ENCODE data around the gene SF3B6.

The SF3B6 gene

DNA sequence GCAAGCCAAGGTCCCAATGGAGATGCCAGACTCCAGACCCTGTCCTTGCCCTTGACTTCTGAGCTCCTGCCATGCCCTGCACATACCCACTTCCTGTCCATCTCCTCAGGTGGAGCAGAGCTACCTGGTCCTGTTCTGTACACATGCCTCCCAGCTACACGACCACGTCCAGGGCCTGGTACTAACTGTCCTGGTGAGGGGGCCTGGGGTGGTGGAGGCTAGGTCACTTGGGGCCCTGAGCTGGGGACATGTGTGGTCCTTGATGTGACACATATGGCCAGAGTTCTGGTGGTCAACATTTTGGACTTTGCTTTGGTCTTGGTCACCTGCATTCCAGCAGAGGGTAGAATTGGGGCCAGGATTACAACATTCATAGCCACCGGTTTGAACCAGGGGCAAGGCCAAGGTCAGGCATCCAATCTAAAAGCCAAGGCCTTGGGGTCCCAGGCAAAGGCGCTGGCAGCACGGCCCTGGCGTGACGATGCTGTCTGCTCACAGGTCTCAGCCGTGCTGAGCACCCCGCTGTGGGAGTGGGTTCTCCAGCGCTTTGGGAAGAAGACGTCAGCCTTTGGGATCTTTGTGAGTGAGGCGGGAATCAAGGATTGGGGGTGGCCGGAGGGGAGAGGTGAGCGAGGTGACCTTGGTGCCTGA lies 53.7 kb downstream of the SF3B6 start:
- no peak overlapping the region for H3K4me3 ChIP-seq (ENCODE audit: low read depth, low read length)
- peaks cover 13% of the 10 kb centered on the region for H3K4me1 ChIP-seq (ENCODE audit: control insufficient read depth, insufficient read depth, low read length)
- H3K9ac ChIP-seq (ENCODE audit: low read depth, low read length): no peak overlapping the region
- H3K9me3 ChIP-seq (ENCODE audit: control insufficient read depth, insufficient read depth, low read length): no peaks in the 10 kb centered on the region
- H3K27me3 ChIP-seq (ENCODE audit: control insufficient read depth, insufficient read depth, low read length): no peaks in the 10 kb centered on the region
- peaks cover 23% of the 10 kb centered on the region for H3K36me3 ChIP-seq (ENCODE audit: control insufficient read depth, insufficient read depth, low read length)

DNA sequence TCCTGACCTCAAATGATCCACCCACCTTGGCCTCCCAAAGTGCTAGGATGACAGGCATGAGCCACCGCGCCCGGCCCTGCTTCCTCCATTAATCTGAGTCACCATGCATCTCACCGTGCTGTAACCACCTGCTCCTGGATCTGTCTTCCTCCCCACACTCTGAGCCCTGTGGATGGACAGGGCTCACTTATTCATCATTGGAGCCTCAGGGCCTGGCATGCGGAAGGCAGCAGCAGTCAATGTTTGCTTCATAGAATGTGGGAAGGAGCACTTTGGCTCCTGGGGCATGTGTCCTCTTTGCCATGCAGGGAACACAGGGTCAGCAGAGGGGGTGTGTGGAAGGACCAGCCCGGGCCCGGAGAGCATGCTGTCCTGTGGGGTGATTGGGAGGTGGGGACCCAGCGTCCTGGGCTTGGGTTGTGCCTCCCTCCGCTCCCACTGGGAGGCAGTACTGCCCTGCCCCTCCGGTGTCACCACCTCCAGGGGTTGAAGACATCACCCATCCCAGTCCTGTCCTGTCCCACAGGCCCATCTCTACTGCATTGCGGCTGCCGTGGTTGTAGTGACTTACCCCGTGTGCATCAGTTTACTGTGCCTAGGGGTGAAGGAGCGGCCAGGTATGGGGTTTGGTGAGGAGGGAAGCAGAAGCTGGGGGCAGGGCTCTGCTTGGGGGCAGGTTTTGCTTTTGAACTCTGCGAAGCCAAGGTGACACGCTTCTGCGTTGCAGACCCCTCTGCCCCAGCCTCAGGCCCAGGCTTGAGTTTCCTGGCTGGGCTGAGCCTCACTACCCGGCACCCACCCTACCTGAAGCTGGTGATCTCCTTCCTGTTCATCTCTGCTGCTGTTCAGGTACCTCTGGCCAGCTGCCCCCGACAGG lies 54.8 kb downstream of the SF3B6 start:
- no peaks in the 10 kb centered on the region for H3K9me3 ChIP-seq (ENCODE audit: control insufficient read depth, insufficient read depth, low read length)
- H3K4me1 ChIP-seq (ENCODE audit: control insufficient read depth, insufficient read depth, low read length): peaks cover 7% of the 10 kb centered on the region
- peaks cover 23% of the 10 kb centered on the region for H3K36me3 ChIP-seq (ENCODE audit: control insufficient read depth, insufficient read depth, low read length)
- H3K9ac ChIP-seq (ENCODE audit: low read depth, low read length): no peak overlapping the region
- no peak overlapping the region for H3K4me3 ChIP-seq (ENCODE audit: low read depth, low read length)
- H3K27me3 ChIP-seq (ENCODE audit: control insufficient read depth, insufficient read depth, low read length): no peaks in the 10 kb centered on the region

DNA sequence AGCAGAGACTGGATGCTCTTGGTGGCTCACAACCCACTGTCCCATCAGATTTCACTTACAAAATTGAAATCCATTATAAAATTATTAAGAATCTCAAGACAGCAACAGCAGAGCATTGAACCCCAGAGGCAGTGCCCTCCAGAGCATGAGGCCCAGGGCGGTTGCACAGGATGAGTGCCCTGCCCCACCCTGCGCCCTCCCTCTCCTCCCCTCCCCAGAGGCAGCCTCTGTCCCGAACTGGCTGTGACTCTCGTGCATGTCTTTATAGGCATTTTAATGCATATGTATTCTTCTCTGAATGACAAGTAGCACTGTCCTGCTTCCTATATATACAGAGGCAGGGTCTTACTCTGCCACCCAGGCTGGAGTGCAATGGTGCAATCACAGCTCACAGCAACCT lies 55.9 kb downstream of the SF3B6 start:
- H3K4me3 ChIP-seq (ENCODE audit: low read depth, low read length): no peak overlapping the region
- no peaks in the 10 kb centered on the region for H3K27me3 ChIP-seq (ENCODE audit: control insufficient read depth, insufficient read depth, low read length)
- H3K36me3 ChIP-seq (ENCODE audit: control insufficient read depth, insufficient read depth, low read length): peaks cover 19% of the 10 kb centered on the region
- H3K4me1 ChIP-seq (ENCODE audit: control insufficient read depth, insufficient read depth, low read length): peaks cover 3% of the 10 kb centered on the region
- no peaks in the 10 kb centered on the region for H3K9me3 ChIP-seq (ENCODE audit: control insufficient read depth, insufficient read depth, low read length)
- no peak overlapping the region for H3K9ac ChIP-seq (ENCODE audit: low read depth, low read length)

DNA sequence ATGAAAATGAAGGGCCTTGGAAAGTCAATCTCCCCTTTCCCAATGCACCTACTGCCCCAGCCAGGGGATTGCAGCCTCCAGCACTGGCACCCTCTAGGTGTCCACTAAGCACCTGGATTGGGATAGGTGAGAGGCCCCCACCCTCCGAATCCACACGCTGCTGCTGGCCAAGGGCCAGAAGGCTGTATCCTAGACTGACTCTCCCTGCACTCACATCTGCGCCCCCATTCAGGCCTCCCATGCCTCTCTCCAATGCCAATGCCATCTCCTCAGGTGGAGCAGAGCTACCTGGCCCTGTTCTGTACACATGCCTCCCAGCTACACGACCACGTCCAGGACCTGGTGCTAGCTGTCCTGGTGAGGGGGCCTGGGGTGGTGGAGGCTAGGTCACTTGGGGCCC lies 56.4 kb downstream of the SF3B6 start:
- no peaks in the 10 kb centered on the region for H3K4me1 ChIP-seq (ENCODE audit: control insufficient read depth, insufficient read depth, low read length)
- no peaks in the 10 kb centered on the region for H3K9me3 ChIP-seq (ENCODE audit: control insufficient read depth, insufficient read depth, low read length)
- peaks cover 14% of the 10 kb centered on the region for H3K36me3 ChIP-seq (ENCODE audit: control insufficient read depth, insufficient read depth, low read length)
- no peak overlapping the region for H3K4me3 ChIP-seq (ENCODE audit: low read depth, low read length)
- no peaks in the 10 kb centered on the region for H3K27me3 ChIP-seq (ENCODE audit: control insufficient read depth, insufficient read depth, low read length)
- no peak overlapping the region for H3K9ac ChIP-seq (ENCODE audit: low read depth, low read length)

DNA sequence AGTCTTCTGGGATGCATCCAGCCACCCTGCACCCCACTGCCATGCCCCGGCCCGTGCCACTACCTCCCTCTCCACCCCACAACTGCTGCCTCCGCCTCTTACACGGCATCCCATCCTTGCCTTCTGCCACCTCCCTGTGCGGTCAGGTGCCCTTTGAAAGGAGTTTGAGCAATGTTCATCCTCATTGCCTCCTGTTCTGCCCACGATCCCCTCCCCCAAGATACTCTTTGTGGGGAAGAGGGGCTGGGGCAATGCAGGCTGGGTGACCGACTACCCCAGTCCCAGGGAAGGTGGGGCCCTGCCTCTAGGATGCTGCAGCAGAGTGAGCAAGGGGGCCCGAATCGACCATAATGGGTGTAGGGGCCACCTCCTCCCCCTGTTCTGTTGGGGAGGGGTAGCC lies 57.9 kb downstream of the SF3B6 start:
- no peaks in the 10 kb centered on the region for H3K27me3 ChIP-seq (ENCODE audit: control insufficient read depth, insufficient read depth, low read length)
- H3K9me3 ChIP-seq (ENCODE audit: control insufficient read depth, insufficient read depth, low read length): no peaks in the 10 kb centered on the region

DNA sequence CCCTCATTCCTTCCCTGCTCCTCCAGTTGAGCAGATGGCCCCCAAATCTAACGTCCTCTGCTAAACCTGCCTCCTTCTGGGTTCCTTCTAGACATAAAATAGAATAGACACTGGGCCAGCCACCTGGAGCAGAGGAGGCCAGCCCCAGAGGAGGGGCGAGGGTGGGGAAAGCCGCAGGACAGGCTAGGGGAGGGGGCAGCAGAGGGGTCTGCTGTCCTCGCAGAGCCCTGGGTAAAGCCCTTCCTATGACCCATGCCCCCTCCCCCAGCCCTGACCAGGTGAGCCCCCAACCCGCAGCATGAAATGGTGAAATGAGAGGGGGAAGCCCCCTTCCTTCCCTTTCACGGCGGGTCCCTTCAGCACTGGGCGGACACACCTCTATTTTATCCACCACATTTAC lies 58.4 kb downstream of the SF3B6 start:
- no peaks in the 10 kb centered on the region for H3K27me3 ChIP-seq (ENCODE audit: control insufficient read depth, insufficient read depth, low read length)
- H3K36me3 ChIP-seq (ENCODE audit: control insufficient read depth, insufficient read depth, low read length): peaks cover under 1% of the 10 kb centered on the region
- no peak overlapping the region for H3K4me3 ChIP-seq (ENCODE audit: low read depth, low read length)

More for the DNA sequence above, 57.9 kb downstream of the SF3B6 start:
- Histone ChIP-seq H3K4me3 (ENCODE audit: low read depth, low read length) (no peak overlapping the region), H3K9ac (ENCODE audit: low read depth, low read length) (no peak overlapping the region), H3K36me3 (ENCODE audit: control insufficient read depth, insufficient read depth, low read length) (peaks cover 6% of the 10 kb centered on the region), H3K4me1 (ENCODE audit: control insufficient read depth, insufficient read depth, low read length) (no peaks in the 10 kb centered on the region)

More for the DNA sequence above, 58.4 kb downstream of the SF3B6 start:
- Histone ChIP-seq H3K9me3 (ENCODE audit: control insufficient read depth, insufficient read depth, low read length) (no peaks in the 10 kb centered on the region), H3K4me1 (ENCODE audit: control insufficient read depth, insufficient read depth, low read length) (no peaks in the 10 kb centered on the region), H3K9ac (ENCODE audit: low read depth, low read length) (no peak overlapping the region)

Data from iPS-15b (cell line).